ENCODE results near the gene ITSN1. TPM values are rescaled to one million over a fixed set of nuclear protein-coding genes. Genes with fewer than 3 reads are reported as not detected.

Gene ITSN1
- total and polyA plus RNA-seq, 2 experiments from 2014 or later: 77.9 to 95.7 TPM

- no peak for DNase-seq (ENCODE audit: low spot score)
- no peak overlapping the region for H3K4me3 ChIP-seq
- peaks cover 13% of the 10 kb centered on the region; the same call in 2 of the 3 replicates for H3K4me1 Mint-ChIP-seq
- no peaks in the 10 kb centered on the region for H3K9me3 Mint-ChIP-seq
- H2AFZ ChIP-seq: no peak overlapping the region
- peaks cover under 1% of the 10 kb centered on the region; the same call in 1 of the 2 replicates for H3K36me3 ChIP-seq (ENCODE audit: insufficient read depth)
- H3K4me2 ChIP-seq: no peak overlapping the region
- H3F3A ChIP-seq (replicated peaks; ENCODE audit: low read depth): no peaks in the 10 kb centered on the region
- no peaks in the 10 kb centered on the region for H3K27me3 ChIP-seq (ENCODE audit: insufficient read depth)
- ATAC-seq: no peak
- H3K79me2 ChIP-seq (replicated peaks; ENCODE audit: insufficient read depth): peaks cover 32% of the 10 kb centered on the region
- peaks cover 10% of the 10 kb centered on the region for H3K27me3 Mint-ChIP-seq (ENCODE audit: insufficient read depth, low read depth, poor library complexity)
- no peaks in the 10 kb centered on the region; the same call in 1 of the 2 replicates for H4K20me1 ChIP-seq (replicated peaks; ENCODE audit: insufficient read depth)
- no peak overlapping the region for H3K27ac ChIP-seq (ENCODE audit: low read depth)
- 0 out of 2 replicates have a peak, but pooled peaks cover 4% of the 10 kb centered on the region for H3K4me1 ChIP-seq (ENCODE audit: insufficient read depth)
- H3K9me2 ChIP-seq (ENCODE audit: insufficient read depth): no peaks in the 10 kb centered on the region
- TF ChIP-seq ETS1 (IDR thresholded peaks at IDR 0.05) (no peak), CREB1 (CRISPR knock-in tag; IDR thresholded peaks at IDR 0.05; ENCODE audit: low read depth) (no peak), CTCF (conservative IDR thresholded peaks at IDR 0.05; ENCODE audit: low read depth in 2 of 2) (no peak), STAT1 (IDR thresholded peaks at IDR 0.05; ENCODE audit: unreplicated experiment) (no peak), ZNF462 (CRISPR knock-in tag; IDR thresholded peaks at IDR 0.05) (no peak), JUNB (IDR thresholded peaks at IDR 0.05; ENCODE audit: unreplicated experiment) (no peak), ZNF331 (CRISPR knock-in tag; IDR thresholded peaks at IDR 0.05; ENCODE audit: low read depth) (no peak), EZH2phosphoT487 (IDR thresholded peaks at IDR 0.05; ENCODE audit: unreplicated experiment) (no peak), ZNF114 (CRISPR knock-in tag; IDR thresholded peaks at IDR 0.05) (no peak), POLR2AphosphoS5 (IDR thresholded peaks at IDR 0.05; ENCODE audit: low read depth) (no peak), REST (IDR thresholded peaks at IDR 0.05; ENCODE audit: unreplicated experiment) (no peak)
- no peak overlapping the region for H3K27ac Mint-ChIP-seq
- H3K4me3 Mint-ChIP-seq: no peak overlapping the region
- H3K36me3 Mint-ChIP-seq (ENCODE audit: low read depth): peaks cover 14% of the 10 kb centered on the region; the same call in 2 of the 3 replicates
These were observed 275.1 kb downstream of the ITSN1 start for GRCh38 chr21:33917421-33917820.
